GM19035 (cell line): ENCODE data around the gene KCTD18.

ENCODE experiments used
- ATAC-seq: cut with Tn5 transposase; IDR thresholded peaks from one replicate; pipeline ENCODE4 v1.9.1; 2021; ENCODE audit not compliant: unreplicated experiment

The KCTD18 gene

DNA sequence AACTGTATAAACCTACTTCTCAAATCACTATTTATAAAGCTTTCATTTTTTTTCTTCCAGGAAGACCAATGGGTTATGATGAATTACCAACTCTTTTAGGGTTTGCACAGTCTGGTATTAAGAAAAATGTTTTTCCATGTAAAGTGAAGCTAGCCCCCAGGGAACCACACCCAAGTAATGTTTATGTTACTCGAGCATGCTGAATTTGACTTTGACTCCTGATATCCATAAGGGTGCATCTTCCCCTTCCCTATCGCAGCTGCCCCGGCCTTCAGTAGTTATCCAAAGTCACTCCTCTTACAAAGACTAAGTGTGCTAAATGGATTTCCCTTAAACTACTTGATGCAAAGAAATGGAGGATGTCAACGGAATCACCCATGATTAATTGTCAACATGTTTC lies 21.7 kb downstream of the KCTD18 start:
- no peak for ATAC-seq

DNA sequence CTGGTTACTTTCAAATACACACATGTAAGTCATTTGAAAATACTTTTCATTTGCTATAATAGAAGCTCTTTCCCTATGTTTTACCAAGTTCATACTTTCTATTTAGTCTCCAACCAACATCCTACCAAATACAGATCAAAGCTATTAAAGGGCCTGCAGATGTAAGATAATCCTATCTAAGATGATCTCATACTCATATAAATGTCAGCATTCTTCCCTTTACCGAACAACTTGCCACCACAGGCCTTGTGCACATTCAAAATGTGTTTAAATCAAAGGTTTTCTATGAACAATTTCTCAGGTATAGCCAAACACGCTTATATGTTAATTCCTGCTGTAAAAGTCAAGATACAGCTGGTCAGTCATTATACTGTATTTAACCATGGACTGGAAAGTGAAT lies 23.3 kb downstream of the KCTD18 start:
- no peak for ATAC-seq

DNA sequence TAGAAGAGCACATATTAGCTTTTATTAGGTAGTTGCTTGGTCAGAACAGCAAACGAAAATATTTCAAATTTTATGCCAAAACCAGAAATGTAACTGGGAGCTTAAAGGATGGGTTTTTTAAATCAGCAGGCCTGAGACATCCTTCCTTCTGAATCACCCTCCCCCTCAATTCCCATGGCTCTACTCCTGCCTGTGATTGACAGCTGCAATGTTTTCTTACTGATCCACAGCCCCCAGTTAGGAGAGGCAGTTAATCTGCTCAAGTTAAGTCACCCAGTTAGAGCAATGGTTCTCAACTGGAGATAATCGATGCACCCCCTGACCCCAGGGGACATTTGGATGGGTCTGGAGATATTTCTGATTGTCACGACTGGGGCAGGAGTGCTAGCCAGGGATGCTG lies 24.9 kb downstream of the KCTD18 start:
- ATAC-seq = no peak

GRCh38 chr2:200483729-200484198 lies 26.1 kb downstream of the KCTD18 start:
- ATAC-seq = peak; percentile 66

GRCh38 chr2:200482194-200482593 lies 27.7 kb downstream of the KCTD18 start:
- no peak for ATAC-seq

- ATAC-seq = no peak
Observed at GRCh38 chr2:200479692-200480265, 30.1 kb downstream of the KCTD18 start.

DNA sequence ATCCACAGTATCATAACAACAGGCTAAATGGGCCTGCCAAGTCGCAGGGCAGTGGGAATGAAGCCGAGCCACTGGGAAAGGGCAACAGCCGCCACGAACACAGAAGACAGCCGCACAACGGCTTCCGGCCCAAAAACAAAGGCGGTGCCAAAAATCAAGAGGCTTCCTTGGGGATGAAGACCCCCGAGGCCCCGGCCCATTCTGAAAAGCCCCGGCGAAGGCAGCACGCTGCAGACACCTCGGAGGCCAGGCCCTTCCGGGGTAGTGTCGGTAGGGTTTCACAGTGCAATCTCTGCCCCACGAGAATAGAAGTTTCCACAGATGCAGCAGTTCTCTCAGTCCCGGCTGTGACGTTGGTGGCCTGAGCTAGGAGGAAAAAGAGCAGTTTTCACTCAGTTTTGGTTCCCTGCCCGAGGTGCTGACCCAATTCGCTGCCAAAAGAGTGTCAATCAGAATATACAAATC lies 32.2 kb downstream of the KCTD18 start:
- ATAC-seq = no peak

DNA sequence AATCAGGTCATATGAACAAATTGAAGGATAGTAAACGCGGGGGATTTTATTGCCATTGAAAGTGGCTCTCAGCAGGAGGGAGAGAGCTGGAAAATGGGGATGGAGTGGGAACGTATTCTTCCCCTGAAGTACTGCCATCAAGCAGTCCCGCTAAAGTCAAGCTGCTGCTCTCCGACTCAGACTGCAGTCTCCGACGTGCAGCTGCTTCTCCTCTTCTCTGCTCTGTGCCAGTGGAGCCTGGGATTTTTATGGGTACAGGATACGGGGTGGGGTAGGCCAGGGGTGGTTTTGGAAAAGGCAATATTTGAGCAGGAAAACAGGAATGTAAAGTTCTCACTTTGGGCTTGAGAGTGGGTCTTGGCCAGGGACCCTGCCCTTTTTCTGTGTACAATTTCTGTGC lies 33.0 kb downstream of the KCTD18 start:
- no peak for ATAC-seq

GRCh38 chr2:200475795-200476194 lies 34.1 kb downstream of the KCTD18 start:
- no peak for ATAC-seq

GRCh38 chr2:200472853-200473464 lies 36.9 kb downstream of the KCTD18 start:
- no peak for ATAC-seq

- peak; percentile 39 for ATAC-seq
Observed at GRCh38 chr2:200471928-200472645, 37.8 kb downstream of the KCTD18 start.

GRCh38 chr2:200471324-200471848 lies 38.5 kb downstream of the KCTD18 start:
- peak; percentile 87 for ATAC-seq

DNA sequence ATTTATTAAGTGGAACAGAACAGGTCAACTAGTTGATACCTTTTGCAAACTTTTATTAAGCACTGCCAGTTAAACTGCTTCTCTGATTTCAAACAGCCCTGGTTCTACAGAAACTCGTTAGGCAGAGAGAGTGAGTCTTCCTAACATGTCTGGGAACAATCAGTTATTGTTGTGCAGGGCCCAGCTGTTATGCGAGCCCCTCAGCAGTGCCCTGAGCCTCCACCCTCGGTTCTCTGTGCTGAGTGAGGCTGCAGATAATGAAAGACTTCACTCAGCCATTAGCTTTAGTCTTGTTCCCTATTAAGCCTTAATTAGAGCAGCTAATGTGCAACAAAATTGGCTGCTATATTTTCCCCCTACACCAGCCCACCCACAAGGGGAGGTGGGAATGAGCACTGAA lies 39.6 kb downstream of the KCTD18 start:
- no peak for ATAC-seq

- no peak for ATAC-seq
Observed at GRCh38 chr2:200469708-200470211, 40.1 kb downstream of the KCTD18 start.

DNA sequence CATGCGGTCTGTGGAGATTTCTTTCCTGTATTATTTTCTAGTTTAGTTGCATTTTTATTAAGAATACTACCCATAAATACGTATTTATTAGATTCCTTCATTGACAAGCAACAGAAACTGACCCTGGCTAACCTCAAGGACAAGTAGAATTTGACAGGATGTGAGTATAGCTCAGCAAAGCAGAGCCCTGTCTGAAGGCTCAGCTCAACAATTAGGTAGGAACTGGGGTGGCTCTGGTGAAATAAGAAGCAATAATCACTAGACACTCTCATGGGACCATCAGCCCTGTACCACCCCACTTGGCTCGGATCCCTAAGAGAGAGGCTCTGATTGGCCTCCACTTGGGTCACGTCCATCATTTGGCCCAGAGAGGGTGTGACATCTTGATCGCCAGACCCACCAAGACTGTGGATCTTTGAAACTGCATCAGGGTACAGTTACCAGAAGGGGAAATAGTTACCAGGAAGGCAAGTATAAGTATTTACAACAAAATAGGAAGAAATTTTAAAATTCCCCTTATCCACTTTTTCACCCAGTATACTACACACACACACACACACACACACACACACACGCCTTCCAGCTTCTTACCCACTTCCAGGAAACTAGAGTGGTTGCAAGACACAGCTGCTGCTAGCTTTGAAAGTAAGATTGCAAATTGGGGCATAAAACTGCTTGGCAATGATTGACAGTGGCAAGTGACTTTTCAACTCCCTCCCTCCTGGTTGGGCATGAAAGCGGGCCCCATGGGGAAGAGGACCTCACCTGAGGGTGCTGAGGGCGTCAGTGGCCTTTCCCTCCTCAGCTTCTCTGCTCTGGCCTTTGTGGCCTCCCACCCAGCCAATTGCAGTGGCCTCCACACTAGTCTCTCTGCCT lies 41.8 kb downstream of the KCTD18 start:
- ATAC-seq = no peak

DNA sequence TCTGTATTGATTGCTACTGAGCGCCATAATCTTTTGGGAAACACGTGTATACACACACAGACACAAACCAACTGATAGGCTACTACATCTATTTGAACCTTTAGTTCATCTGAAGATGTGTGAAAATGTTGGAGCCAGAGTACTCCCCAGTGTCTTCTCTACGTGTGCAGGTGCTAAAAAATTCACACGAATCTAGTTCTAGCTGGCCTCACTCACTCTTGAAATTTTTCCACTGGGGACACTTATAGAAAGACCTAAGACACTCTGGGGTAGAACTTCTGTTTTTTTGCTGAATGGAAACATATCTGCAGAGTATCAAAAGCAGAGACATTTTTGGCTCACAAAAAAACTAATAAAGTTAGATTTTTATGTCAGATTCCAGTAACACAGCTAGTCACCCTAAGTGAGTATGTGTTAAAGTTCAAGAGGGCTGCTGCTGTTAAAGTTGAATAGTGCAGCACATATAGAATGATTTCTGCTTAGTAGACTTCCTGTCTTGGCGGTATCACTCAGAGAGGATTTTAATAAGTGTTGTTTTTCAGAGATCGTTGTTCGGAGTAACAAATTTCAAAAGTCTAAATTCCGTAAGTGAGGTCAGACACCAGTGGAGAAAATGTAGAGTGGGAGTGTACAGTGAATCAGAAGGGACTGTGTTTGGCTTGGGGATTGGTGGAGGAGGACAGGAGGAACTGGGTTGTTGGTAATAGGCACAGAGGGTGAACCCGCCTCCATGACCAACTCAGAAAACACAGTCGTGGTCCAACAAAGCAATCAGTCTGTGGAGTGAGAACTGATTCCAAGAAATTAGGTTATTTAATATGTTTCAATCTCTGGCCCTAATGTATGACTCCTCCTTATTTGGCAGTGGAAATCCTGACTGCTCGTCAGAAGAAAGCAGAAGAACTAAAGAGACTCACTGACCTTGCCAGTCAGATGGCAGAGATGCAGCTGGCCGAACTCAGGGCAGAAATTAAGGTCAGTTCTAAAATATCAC lies 43.1 kb downstream of the KCTD18 start:
- ATAC-seq = no peak

- no peak for ATAC-seq
Observed at GRCh38 chr2:200463452-200463851, 46.4 kb downstream of the KCTD18 start.

DNA sequence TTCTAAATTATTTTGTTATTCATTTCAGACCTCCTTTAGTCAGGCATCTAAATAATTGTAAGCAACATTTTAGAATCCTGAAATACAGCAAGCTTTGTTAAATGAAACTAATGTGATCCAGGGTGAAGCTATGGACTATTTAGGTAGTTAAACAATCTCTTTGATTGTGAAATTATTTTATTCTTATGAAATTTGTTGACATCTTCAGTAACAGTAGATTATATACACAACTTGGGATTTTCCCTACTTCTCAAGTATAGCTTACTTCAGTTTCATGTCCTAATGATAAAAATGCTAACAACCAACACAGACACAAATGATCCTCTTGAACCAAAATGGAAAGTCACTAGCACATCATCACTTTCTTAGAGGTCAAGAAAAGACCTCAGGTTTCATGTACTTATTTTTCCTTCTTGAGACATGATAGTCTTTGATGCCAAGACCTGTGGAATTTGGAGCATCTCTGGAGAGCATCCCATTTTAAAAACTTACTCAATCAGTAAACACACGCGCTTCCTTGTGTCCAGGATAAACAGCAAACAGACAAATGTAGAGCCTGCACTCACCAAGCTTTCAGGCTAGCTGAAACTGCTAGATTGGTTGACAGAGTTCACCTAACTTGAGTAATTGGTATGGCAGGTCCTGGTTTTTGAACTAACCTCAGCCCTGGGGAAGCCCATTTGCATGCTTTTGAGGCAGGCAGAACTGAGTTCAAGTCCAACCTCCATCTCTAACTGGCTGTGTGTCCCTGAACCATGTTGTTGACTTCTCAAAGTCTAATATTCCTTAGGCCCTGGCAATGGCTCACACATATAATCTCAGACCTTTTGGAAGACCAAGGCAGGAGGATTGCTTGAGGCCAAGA lies 47.8 kb downstream of the KCTD18 start:
- no peak for ATAC-seq

DNA sequence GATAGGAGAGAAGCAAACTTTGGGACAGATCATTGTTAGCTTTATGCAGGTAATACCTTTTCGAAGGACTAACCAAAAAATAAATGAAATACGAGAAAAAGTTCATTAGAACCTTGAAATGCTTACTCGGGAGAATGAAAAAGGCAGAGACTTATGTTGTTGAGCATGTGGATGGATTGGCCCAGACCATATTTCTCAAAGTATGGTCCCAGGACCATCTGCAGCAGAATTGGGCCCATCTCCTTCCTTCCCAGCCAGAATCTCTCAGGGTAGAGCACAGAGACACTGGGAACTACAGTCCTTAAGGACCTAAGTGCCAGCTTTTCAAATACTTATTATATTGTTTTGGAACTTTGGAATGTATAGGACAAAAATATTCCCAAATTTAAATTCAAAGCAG lies 50.8 kb downstream of the KCTD18 start:
- ATAC-seq = no peak
